ENCODE data around the gene LILRB5. TPM values are rescaled to one million over a fixed set of nuclear protein-coding genes. Genes with fewer than 3 reads are reported as not detected.
"Not testable (repeated sequence)": the region's sequence is repeated elsewhere in the genome, so short reads cannot be mapped to it uniquely, and the experiment has no call there.

The LILRB5 gene
- polyA plus RNA-seq, 3 donors, result 0.14 to 1.1 (median 0.17) TPM

- peak; percentile 100 for DNase-seq
- Histone ChIP-seq H3K4me3 (replicated peaks in 1 of 3; ENCODE audit: low read depth in 2 of 3, low read length in 3 of 3) (peak overlapping the region; percentile 2 to 99 (median 26)), H3K27me3 (ENCODE audit: control insufficient read depth in 2 of 2, insufficient read depth in 2 of 2, low read length in 2 of 2) (no peaks in the 10 kb centered on the region), H3K79me2 (ENCODE audit: insufficient read depth, low read length) (peaks cover 83% of the 10 kb centered on the region), H4K20me1 (ENCODE audit: insufficient read depth, low read length) (peaks cover 33% of the 10 kb centered on the region), H3K36me3 (replicated peaks in 1 of 2; ENCODE audit: control insufficient read depth in 1 of 2, insufficient read depth in 2 of 2, low read length in 2 of 2) (peaks cover 44 to 45% of the 10 kb centered on the region in 2 donors), H3K9ac (ENCODE audit: insufficient read depth, low read length, poor library complexity, severe bottlenecking) (peak overlapping the region; percentile 81), H3K4me1 (ENCODE audit: control insufficient read depth in 1 of 2, insufficient read depth in 2 of 2, low read length in 2 of 2) (peaks cover 85 to 92% of the 10 kb centered on the region in 2 donors), H3K9me3 (replicated peaks in 1 of 2; ENCODE audit: control insufficient read depth in 1 of 2, insufficient read depth in 1 of 2, low read length in 2 of 2) (no peaks in the 10 kb centered on the region), H3K27ac (ENCODE audit: low read depth in 1 of 2, low read length in 2 of 2) (peak overlapping the region; percentile 97 to 100), H3K4me2 (replicated peaks; ENCODE audit: extremely low read depth, low read length, poor library complexity, severe bottlenecking) (peak overlapping the region; percentile 99), H2AFZ (ENCODE audit: insufficient read depth, low read depth, low read length, poor library complexity, severe bottlenecking) (no peak overlapping the region)
- peaks cover 92% of the 10 kb centered on the region for H3K4me1 Mint-ChIP-seq
- peak overlapping the region; percentile 100 for H3K4me3 Mint-ChIP-seq
- TF ChIP-seq, protein P1, sequence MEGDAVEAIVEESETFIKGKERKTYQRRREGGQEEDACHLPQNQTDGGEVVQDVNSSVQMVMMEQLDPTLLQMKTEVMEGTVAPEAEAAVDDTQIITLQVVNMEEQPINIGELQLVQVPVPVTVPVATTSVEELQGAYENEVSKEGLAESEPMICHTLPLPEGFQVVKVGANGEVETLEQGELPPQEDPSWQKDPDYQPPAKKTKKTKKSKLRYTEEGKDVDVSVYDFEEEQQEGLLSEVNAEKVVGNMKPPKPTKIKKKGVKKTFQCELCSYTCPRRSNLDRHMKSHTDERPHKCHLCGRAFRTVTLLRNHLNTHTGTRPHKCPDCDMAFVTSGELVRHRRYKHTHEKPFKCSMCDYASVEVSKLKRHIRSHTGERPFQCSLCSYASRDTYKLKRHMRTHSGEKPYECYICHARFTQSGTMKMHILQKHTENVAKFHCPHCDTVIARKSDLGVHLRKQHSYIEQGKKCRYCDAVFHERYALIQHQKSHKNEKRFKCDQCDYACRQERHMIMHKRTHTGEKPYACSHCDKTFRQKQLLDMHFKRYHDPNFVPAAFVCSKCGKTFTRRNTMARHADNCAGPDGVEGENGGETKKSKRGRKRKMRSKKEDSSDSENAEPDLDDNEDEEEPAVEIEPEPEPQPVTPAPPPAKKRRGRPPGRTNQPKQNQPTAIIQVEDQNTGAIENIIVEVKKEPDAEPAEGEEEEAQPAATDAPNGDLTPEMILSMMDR (IDR thresholded peaks at IDR 0.05), result no peak
- H3K27ac Mint-ChIP-seq, result peak overlapping the region; percentile 99 to 100 (median 100)
- H3K9me3 Mint-ChIP-seq, result peaks cover 0 to 4% (median 0%) of the 10 kb centered on the region in 7 donors
- H3K27me3 Mint-ChIP-seq (ENCODE audit: low read depth in 3 of 3), result peaks cover 0 to 11% (median 2%) of the 10 kb centered on the region in 3 donors
- intact Hi-C loops (cut with micrococcal nuclease), result loop anchor here (2.0 to 5.0 kb wide), 2 partner anchors 23 to 164 kb away; no protein-coding TSS in a partner anchor
- 1% methylated on average over 11 of the region's 18 CpGs for WGBS (ENCODE audit: insufficient coverage)
- H3K36me3 Mint-ChIP-seq, result peaks cover 69 to 76% of the 10 kb centered on the region in 2 donors
Measured at GRCh38 chr19:54207983-54208783, 48.9 kb downstream of the LILRB5 start.

DNA sequence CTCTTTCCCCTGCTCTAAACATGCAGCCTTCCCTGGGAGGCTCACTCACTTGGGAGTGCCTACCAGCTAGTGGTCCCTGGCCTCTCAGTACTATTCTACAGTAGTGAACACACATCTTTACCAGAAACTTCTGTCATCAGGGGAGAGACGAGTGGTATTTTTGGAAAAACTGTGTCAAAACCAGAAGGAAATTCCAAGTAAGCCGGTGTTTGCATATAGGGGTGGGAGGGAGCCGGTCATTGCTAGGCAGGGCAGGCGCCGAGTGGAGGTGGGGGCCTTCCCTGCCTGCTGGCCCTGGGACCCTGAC is 49.4 kb downstream of the LILRB5 start:
- Histone ChIP-seq H3K9me3 (replicated peaks in 1 of 2; ENCODE audit: control insufficient read depth in 1 of 2, insufficient read depth in 1 of 2, low read length in 2 of 2) (no peaks in the 10 kb centered on the region), H3K27me3 (ENCODE audit: control insufficient read depth in 2 of 2, insufficient read depth in 2 of 2, low read length in 2 of 2) (no peaks in the 10 kb centered on the region), H3K27ac (ENCODE audit: low read depth in 1 of 2, low read length in 2 of 2) (peak overlapping the region; percentile 97 to 100), H4K20me1 (ENCODE audit: insufficient read depth, low read length) (peaks cover 38% of the 10 kb centered on the region), H3K4me2 (replicated peaks; ENCODE audit: extremely low read depth, low read length, poor library complexity, severe bottlenecking) (peak overlapping the region; percentile 99), H3K4me1 (ENCODE audit: control insufficient read depth in 1 of 2, insufficient read depth in 2 of 2, low read length in 2 of 2) (peaks cover 91 to 97% of the 10 kb centered on the region in 2 donors), H3K4me3 (replicated peaks in 1 of 3; ENCODE audit: low read depth in 2 of 3, low read length in 3 of 3) (peak overlapping the region; percentile 2 to 99 (median 26)), H3K9ac (ENCODE audit: insufficient read depth, low read length, poor library complexity, severe bottlenecking) (peak overlapping the region; percentile 80), H3K79me2 (ENCODE audit: insufficient read depth, low read length) (peaks cover 83% of the 10 kb centered on the region), H3K36me3 (replicated peaks in 1 of 2; ENCODE audit: control insufficient read depth in 1 of 2, insufficient read depth in 2 of 2, low read length in 2 of 2) (peaks cover 49 to 51% of the 10 kb centered on the region in 2 donors), H2AFZ (ENCODE audit: insufficient read depth, low read depth, low read length, poor library complexity, severe bottlenecking) (no peak overlapping the region)
- DNase-seq, result no peak
- peak overlapping the region; percentile 99 to 100 (median 100) for H3K27ac Mint-ChIP-seq
- TF ChIP-seq, protein P1 (IDR thresholded peaks at IDR 0.05), result no peak
- H3K36me3 Mint-ChIP-seq, result peaks cover 70 to 78% of the 10 kb centered on the region in 2 donors
- 0% methylated on average over 5 of the region's 5 CpGs for WGBS (ENCODE audit: insufficient coverage)
- peak overlapping the region; percentile 100 for H3K4me3 Mint-ChIP-seq
- intact Hi-C loops (cut with micrococcal nuclease), result loop anchor here in 1 of 2 donors (5.0 kb wide), 1 partner anchor 165 kb away; no protein-coding TSS in a partner anchor
- H3K9me3 Mint-ChIP-seq, result peaks cover 0 to 4% (median 0%) of the 10 kb centered on the region in 7 donors
- peaks cover 0 to 9% (median 2%) of the 10 kb centered on the region in 3 donors for H3K27me3 Mint-ChIP-seq (ENCODE audit: low read depth in 3 of 3)
- H3K4me1 Mint-ChIP-seq, result peaks cover 92% of the 10 kb centered on the region

GRCh38 chr19:54207193-54207592 is 49.9 kb downstream of the LILRB5 start:
- intact Hi-C loops (cut with micrococcal nuclease), result loop anchor here in 1 of 2 donors (5.0 kb wide), 1 partner anchor 165 kb away; no protein-coding TSS in a partner anchor
- Histone ChIP-seq H3K4me3 (replicated peaks in 1 of 3; ENCODE audit: low read depth in 2 of 3, low read length in 3 of 3) (peak overlapping the region; percentile 26 to 99 (median 30)), H4K20me1 (ENCODE audit: insufficient read depth, low read length) (peaks cover 43% of the 10 kb centered on the region), H3K79me2 (ENCODE audit: insufficient read depth, low read length) (peaks cover 83% of the 10 kb centered on the region), H3K4me1 (ENCODE audit: control insufficient read depth in 1 of 2, insufficient read depth in 2 of 2, low read length in 2 of 2) (peaks cover 95 to 97% of the 10 kb centered on the region in 2 donors), H3K9ac (ENCODE audit: insufficient read depth, low read length, poor library complexity, severe bottlenecking) (peak overlapping the region; percentile 80), H3K27ac (ENCODE audit: low read depth in 1 of 2, low read length in 2 of 2) (peak overlapping the region; percentile 97 to 100), H3K4me2 (replicated peaks; ENCODE audit: extremely low read depth, low read length, poor library complexity, severe bottlenecking) (peak overlapping the region; percentile 99), H3K36me3 (replicated peaks in 1 of 2; ENCODE audit: control insufficient read depth in 1 of 2, insufficient read depth in 2 of 2, low read length in 2 of 2) (peaks cover 54 to 55% of the 10 kb centered on the region in 2 donors)
- peaks cover 74 to 78% of the 10 kb centered on the region in 2 donors for H3K36me3 Mint-ChIP-seq
- not testable (repeated sequence) for H3K27me3 Mint-ChIP-seq (ENCODE audit: low read depth in 3 of 3); H3K9me3 ChIP-seq (replicated peaks in 1 of 2; ENCODE audit: control insufficient read depth in 1 of 2, insufficient read depth in 1 of 2, low read length in 2 of 2); H3K27me3 ChIP-seq (ENCODE audit: control insufficient read depth in 2 of 2, insufficient read depth in 2 of 2, low read length in 2 of 2); H3K9me3 Mint-ChIP-seq; H2AFZ ChIP-seq (ENCODE audit: insufficient read depth, low read depth, low read length, poor library complexity, severe bottlenecking)
- H3K4me1 Mint-ChIP-seq, result peaks cover 96% of the 10 kb centered on the region
- DNase-seq, result peak in 1 of 3 donors; percentile 15
- H3K4me3 Mint-ChIP-seq, result peak overlapping the region; percentile 100
- WGBS (ENCODE audit: insufficient coverage), result 0% methylated on average over 1 of the region's 23 CpGs
- peak overlapping the region; percentile 99 to 100 (median 100) for H3K27ac Mint-ChIP-seq

Data from CD14-positive monocyte (primary cell).